ENCODE measurements around the gene NIPA2. TPM values are rescaled to one million over a fixed set of nuclear protein-coding genes. Genes with fewer than 3 reads are reported as not detected.

Gene NIPA2
- total and polyA plus RNA-seq, 2 of the 8 experiments (the other 6 are each of a cell fraction or from before 2014, with no cell fraction given) = 38.5 to 81.7 TPM

GRCh38 chr15:22868495-22868894 lies 30.0 kb downstream of the NIPA2 start:
- peaks cover 9 to 45% (median 26%) of the 10 kb centered on the region in 4 experiments for H3K36me3 ChIP-seq (ENCODE audit: control insufficient read depth in 2 of 4, insufficient read depth in 4 of 4, low read length in 3 of 4)
- H3K14ac ChIP-seq (ENCODE audit: insufficient read length) = no peak overlapping the region
- no peak overlapping the region for H3K4me3 ChIP-seq (ENCODE audit: extremely low read depth in 1 of 4, insufficient read depth in 2 of 4, low read depth in 3 of 4, low read length in 4 of 4)
- H3K56ac ChIP-seq (replicated peaks; ENCODE audit: insufficient read length, low read depth, low read length) = no peak overlapping the region
- no peaks in the 10 kb centered on the region for H3K23me2 ChIP-seq (ENCODE audit: low read depth, low read length)
- H3K9me3 ChIP-seq (ENCODE audit: insufficient read depth in 2 of 2, low read depth in 1 of 2, low read length in 1 of 2) = no peaks in the 10 kb centered on the region
- no peak overlapping the region for H3K23ac ChIP-seq (ENCODE audit: insufficient read length)
- no peak overlapping the region for H3K18ac ChIP-seq (ENCODE audit: extremely low read depth, low read length)
- no peak overlapping the region for H3K4ac ChIP-seq (replicated peaks; ENCODE audit: insufficient read length, low read depth, low read length)
- no peak overlapping the region for H2BK5ac ChIP-seq (ENCODE audit: low read depth, low read length)
- POLR2A ChIA-PET (ENCODE audit: partially characterized antibody) = interaction anchor here (1.3 to 3.1 kb wide), 2 partner anchors 12 to 29 kb away, joined by 6 to 11 read pairs; no protein-coding TSS in a partner anchor
- H3K4me1 ChIP-seq (replicated peaks in 1 of 4; ENCODE audit: control insufficient read depth in 3 of 4, insufficient read depth in 4 of 4, low read length in 3 of 4) = peaks cover 0 to 5% (median 3%) of the 10 kb centered on the region in 4 experiments; a peak in 4 of 7 replicates
- no peak overlapping the region for H2BK20ac ChIP-seq (ENCODE audit: low read length)
- H2AFZ ChIP-seq (ENCODE audit: low read length) = no peak overlapping the region
- H4K8ac ChIP-seq (ENCODE audit: extremely low read depth, insufficient read depth, low read length) = no peak overlapping the region
- no peak overlapping the region for H3K9ac ChIP-seq (replicated peaks in 1 of 4; ENCODE audit: extremely low read depth in 1 of 4, low read depth in 3 of 4, low read length in 3 of 4)
- DNase-seq (ENCODE audit: low read depth in 1 of 2, low spot score in 2 of 2) (no peak), FAIRE-seq (no peak)
- CTCF ChIA-PET (ENCODE audit: partially characterized antibody) = no interaction called here
- no peak overlapping the region for H2BK12ac ChIP-seq (ENCODE audit: low read depth, low read length)
- H2BK15ac ChIP-seq (ENCODE audit: low read length) = no peak overlapping the region
- H3K79me1 ChIP-seq (ENCODE audit: low read depth, low read length) = no peaks in the 10 kb centered on the region
- no peak overlapping the region for H2AK5ac ChIP-seq (ENCODE audit: low read depth, low read length)
- H3K27ac ChIP-seq (ENCODE audit: low read depth, low read length) = no peak overlapping the region
- no peak overlapping the region for H4K91ac ChIP-seq (replicated peaks; ENCODE audit: insufficient read length, low read length)
- H3K4me2 ChIP-seq (ENCODE audit: insufficient read depth in 1 of 2, low read depth in 2 of 2, low read length in 2 of 2) = no peak overlapping the region
- H3K27me3 ChIP-seq (replicated peaks in 1 of 4; ENCODE audit: control insufficient read depth in 3 of 4, extremely low read depth in 1 of 4, insufficient read depth in 3 of 4, low read length in 3 of 4) = no peaks in the 10 kb centered on the region
- WGBS, 2 experiments (ENCODE audit: extremely low coverage in 1 of 2, insufficient coverage in 1 of 2, insufficient read length in 1 of 2, insufficient replicate concordance in 2 of 2, low coverage in 1 of 2, low lambda C conversion rate in 2 of 2, missing lambda C conversion rate in 1 of 2) = 89% methylated on average over 4 of the region's 4 CpGs; no CpG with 5 or more reads in 1 of the 2 experiments
- H4K5ac ChIP-seq (ENCODE audit: insufficient read length, low read depth, low read length) = no peak overlapping the region
- no peak overlapping the region for H2BK120ac ChIP-seq (replicated peaks; ENCODE audit: low read depth, low read length)
- H3K79me2 ChIP-seq (ENCODE audit: control insufficient read depth in 1 of 2, insufficient read depth in 2 of 2, low read length in 2 of 2) = peaks cover 0 to 3% of the 10 kb centered on the region in 2 experiments; a peak in 1 of 4 replicates
- H4K20me1 ChIP-seq (replicated peaks in 1 of 2; ENCODE audit: control insufficient read depth in 1 of 2, insufficient read depth in 2 of 2, low read length in 2 of 2) = peaks cover 0 to 4% of the 10 kb centered on the region in 2 experiments

Data from H1 (cell line).